Stimulated activated CD4-positive, alpha-beta T cell treated with anti-CD3 and anti-CD28 coated beads, Interleukin-4, amount 100 ng/mL, for 4 hours (primary cell): ENCODE data around the gene H2AZ2.
"Not testable (repeated sequence)": the region's sequence is repeated elsewhere in the genome, so short reads cannot be mapped to it uniquely, and the experiment has no call there.

Experiments used
- DNase-seq, 2 experiments: peaks; one replicate each; pipeline ENCODE4 v3.0.0-alpha.2; 2020

Gene H2AZ2

DNA sequence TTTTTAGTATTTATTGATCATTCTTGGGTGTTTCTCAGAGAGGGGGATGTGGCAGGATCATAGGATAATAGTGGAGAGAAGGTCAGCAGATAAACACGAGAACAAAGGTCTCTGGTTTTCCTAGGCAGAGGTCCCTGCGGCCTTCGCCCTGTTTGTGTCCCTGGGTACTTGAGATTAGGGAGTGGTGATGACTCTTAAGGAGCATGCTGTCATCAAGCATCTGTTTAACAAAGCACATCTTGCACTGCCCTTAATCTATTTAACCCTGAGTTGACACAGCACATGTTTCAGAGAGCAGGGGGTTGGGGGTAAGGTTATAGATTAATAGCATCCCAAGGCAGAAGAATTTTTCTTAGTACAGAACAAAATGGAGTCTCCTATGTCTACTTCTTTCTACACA, 22.4 kb upstream of the H2AZ2 start:
- not testable (repeated sequence) for DNase-seq

DNA sequence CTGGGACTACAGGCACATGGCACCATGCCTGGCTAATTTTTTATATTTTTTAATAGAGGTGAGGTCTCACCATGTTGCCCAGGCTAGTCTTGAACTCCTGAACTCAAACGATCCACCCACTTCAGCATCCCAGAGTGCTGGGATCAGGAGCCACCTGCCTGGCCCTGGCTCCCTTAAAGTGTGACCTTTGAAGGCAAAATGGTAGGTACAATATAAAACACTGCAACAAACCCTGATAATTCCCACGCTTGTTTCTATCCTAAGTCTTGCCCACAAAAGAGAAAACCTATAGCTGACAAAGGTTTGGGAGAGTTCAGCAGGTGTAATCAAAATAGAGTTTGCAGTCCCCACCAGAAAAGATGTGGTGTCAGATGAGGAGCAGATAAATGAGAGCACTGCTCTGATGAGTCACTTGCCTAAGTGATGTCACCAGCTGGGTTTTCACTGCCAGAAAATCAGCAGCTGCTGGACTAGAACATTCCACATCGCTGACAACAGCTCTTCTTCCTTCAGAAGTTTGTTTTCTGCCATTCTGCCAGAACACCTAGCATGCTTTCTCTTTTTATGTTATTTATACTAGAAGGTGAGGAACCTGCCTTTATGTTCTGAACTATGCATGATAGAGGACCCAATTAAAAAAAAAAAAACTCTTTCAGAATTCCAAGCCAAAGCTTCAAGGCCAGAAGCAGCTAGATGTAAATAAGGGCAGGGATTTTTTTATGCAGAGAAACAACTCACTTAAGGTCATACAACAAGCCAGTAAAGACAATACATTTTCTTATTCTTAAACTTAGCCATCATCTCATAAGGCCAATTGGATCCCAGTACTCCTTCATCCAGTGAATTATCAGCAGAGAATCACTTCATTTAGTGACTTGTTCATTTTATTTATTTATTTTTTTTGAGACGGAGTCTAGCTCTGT, 19.4 kb upstream of the H2AZ2 start:
- DNase-seq = peak in 1 of 2 experiments; percentile 44

DNA sequence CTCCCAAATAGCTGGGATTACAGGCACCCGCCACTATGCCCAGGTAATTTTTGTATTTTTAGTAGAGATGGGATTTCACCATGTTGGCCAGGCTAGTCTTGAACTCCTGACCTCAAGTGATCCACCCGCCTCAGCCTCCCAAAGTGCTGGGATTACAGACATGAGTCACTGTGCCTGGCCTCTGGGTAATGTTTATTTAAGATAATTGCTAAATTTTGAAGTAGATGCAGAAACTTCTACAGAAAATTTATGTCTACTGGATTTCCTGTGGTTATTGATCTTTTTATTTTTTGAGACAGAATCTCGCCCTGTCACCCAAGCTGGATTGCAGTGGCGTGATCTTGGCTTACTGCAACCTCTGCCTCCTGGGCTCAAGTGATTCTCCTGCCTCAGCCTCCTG, 14.1 kb upstream of the H2AZ2 start:
- DNase-seq = not testable (repeated sequence)

DNA sequence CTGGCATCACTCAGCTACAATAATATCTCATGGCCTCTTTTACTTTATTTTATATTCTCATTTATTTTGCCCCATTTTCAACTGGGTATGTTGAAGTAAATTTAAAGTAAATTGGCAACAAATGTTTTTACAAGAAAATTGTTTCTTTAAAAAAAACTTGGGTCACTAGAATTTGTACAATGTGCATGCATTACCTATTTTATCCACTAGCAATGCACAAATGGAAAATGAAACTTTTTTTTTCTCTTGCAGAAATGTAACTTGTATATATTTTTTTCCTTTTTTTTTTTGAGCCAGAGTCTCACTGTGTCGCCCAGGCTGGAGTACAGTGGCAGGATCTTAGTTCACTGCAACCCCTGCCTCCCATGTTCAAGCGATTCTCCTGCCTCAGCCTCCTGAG, 10.3 kb upstream of the H2AZ2 start:
- DNase-seq = no peak

DNA sequence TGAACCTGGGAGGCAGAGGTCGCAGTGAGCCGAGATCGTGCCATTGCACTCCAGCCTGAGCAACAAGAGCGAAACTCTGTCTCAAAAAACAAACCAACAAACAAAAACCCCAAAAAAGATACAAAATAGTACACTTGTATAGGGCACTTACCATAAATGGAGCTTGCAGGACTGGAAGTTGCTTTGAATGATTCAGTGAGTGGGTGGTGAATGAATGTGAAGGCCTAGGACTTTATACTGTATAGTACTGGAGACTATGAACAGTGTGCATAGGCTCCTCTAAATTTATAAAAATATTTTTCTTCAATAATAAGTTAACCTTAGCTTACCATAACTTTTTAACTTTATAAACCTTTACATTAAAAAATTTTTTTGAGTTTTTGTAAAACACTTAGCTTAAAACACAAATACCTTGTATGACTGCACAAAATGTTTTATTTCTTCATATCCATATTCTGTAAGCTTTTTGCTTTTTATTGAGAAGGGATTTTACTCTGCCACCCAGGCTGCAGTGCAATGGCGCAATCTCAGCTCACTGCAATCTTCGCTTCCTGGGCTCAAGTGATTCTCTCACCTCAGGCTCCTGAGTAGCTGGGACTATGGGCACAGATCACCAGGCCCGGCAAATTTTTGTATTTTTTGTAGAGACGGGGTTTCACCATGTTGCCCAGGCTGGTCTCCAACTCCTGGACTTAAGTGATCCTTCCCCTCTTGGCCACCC, 6.9 kb upstream of the H2AZ2 start:
- no peak for DNase-seq

DNA sequence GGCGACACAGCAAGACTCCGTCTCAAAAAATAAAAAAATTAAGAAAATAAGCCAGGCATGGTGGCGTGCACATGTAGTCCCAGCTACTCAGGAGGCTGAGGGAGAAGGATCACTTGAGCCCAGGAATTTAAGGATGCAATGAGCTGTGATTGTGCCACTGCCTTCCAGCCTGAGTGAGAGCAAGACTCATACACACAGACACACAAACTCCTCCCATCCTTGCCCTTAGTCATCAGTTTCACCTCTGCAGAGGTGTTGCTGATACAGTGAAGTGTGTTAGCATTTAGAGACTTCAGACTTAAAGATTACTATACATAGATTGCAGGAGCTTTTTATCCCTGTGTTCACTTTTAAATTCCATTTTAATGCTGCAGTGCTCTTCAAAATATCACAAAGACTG, 5.5 kb upstream of the H2AZ2 start:
- no peak for DNase-seq

DNA sequence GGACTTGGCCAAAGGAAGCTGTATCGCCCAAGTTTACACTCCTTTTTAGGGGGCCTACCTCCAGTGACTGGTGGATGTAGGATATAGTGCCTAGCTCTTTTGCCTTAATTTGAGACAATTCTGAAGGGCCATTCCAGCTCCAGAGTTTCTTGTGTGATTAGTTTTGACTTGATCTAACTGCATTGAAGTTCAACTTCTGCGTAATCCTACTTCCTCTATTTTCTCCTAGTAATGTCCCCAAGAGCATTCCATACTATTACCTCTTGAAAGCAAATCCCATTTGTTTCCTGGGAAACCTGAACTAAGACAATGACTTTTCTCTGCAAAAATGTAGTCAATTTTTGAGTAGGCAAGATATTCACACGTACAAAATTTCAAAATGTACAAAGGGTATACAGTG, 4.7 kb upstream of the H2AZ2 start:
- DNase-seq = no peak

DNA sequence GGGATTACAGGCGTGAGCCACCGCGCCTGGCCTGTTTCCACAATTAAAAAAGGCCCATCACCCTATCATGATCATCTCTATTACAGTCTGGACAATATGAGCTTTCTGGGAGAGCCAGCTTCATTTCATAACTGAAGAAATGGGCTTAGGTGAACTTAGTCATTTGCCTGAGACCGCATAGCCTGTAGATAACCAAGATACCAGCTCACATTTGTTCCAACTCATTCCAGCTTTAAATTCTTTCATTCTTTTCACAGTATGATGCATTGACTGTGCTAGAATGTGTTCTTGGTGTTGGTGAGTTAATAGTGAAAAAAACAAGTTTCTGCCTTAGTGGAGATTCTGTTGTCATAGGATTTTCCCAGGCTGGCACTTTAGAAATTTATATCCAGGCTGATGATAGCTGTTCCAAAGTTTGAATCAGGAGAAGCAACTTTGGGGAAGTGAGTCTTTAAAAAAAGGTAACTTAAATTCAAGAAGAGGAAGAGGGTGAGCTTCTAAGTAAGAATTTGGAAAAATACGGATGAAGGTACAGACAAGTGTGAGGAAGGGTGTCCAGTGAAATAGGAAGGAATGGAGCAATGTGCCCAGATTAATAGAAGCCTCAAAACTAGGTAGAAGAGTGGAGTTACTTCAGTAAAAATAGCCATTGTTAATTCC, 2.1 kb upstream of the H2AZ2 start:
- no peak for DNase-seq

DNA sequence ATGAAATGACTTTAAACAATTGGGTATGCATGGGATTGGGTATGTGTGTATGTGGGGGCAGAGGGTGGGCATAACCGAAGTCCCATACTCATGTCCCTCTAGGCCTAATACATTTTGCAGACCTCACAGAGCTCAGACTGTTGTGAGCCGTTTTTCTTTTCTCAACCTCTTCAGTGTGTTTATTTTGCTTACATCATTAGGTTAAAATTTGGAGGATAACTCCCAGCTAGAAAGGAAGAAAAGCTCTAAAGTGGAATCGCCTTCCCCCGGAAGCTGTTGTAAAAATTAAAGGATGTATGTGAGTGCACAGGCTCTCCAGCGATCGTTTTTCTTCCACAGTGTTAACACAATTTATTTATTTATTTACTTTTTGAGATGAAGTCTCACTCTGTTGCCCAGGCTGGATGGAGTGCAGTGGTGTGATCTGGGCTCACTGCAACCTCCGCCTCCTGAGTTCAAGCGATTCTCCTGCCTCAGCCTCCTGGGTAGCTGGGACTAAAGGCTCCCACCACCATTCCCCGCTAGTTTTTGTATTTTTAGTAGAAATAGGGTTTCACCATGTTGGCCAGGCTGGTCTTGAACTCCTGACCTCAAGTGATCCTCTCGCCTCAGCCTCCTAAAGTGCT, 1.5 kb upstream of the H2AZ2 start:
- DNase-seq = no peak

DNA sequence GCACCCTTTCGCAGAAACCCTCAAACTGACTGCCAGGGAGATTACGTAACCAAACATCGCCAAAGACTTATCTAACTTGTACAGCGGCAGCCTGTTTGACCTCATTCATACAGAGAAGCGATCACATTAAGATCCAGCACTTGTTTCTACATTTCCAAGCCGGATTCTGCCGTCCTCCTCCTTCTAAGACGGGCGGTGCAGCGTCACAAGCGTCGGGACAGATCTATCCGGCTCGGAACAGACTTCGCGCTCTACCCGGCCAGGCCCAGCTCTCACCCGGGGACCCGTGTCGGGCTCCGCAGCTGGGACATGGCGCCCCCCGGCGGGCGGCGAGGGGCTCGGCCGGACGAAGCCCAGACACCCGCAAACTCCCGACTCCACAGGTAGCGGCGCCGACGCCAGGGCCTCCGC, 373 bp downstream of the H2AZ2 start:
- peak; percentile 80 to 84 for DNase-seq

DNA sequence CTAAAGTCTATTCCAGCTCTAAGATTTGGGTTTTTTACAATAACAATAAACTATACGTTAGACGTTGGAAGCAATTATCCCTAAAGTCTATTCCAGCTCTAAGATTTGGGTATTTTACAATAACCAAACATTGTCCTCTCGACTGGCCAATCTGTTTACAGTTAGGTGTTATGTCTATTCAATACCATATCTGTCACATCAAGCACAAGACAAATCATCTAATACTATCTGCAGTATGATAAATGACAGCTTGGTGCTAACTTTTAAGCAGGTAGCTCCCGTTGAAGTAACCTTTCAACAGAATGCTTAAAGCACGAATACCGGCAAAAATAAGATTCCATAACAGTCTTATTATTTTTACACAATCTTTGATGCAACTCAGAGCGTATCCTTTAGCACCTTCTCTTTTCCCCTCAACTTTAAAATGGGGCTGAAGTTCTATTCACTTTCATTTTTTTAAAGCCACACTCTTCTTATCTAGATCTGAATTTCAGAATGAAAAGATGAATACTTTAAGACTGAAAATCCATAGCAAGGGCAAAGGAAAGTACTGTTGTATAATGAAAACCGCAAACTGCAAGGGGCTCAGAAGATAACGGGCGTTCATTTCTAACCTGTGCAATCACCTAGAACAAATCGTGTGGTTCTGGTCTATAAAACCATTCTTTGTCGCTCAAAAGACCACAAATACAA, 925 bp downstream of the H2AZ2 start:
- no peak for DNase-seq

DNA sequence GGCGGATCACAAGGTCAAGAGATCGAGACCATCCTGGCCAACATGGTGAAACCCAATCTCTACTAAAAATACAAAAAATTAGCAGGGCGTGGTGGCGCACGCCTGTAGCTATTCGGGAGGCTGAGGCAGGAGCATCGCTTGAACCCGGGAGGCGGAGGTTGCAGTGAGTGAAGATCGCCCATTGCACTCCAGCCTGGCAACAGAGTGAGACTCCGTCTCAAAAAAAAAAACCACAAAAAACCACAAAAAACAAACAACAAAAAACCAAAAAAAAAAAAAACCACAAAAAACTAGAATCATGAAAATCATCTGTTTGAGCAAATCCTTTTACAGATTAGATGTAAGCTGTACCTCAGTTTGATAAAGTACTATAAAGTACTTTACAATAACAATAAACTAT, 1.5 kb downstream of the H2AZ2 start:
- not testable (repeated sequence) for DNase-seq

DNA sequence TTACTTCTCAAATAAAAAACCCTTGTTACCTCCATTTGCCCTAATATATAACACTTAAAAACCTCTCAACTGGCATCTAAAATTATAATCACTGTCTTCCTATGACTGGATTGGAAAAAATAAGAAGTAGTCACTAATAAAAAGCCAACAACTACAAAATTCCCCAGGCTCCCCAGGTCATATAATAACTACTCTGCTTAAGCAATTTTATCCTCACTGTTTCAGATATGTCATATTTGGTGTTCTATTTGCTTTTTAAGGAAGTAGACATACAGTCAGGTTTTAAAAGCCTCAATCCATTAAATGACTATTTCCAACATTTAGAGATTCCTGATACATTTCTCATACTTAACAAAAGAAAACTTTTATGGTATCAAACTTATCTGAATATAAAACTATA, 2.4 kb downstream of the H2AZ2 start:
- no peak for DNase-seq

DNA sequence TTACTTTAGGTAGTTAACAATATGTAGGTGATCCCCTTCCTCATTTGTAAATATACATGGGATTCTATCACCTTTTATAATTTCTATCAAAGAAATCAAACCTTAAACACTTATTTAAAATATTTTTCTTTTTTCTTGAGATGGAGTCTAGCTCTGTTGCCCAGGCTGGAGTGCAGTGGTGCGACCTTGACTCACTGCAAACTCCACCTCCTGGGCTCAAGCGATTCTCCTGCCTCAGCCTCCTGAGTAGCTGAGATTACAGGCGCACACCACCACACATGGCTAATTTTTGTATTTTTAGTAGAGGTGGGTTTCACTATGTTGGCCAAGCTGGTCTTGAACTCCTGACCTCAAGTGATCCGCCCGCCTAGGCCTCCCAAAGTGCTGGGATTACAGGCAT, 4.4 kb downstream of the H2AZ2 start:
- not testable (repeated sequence) for DNase-seq

DNA sequence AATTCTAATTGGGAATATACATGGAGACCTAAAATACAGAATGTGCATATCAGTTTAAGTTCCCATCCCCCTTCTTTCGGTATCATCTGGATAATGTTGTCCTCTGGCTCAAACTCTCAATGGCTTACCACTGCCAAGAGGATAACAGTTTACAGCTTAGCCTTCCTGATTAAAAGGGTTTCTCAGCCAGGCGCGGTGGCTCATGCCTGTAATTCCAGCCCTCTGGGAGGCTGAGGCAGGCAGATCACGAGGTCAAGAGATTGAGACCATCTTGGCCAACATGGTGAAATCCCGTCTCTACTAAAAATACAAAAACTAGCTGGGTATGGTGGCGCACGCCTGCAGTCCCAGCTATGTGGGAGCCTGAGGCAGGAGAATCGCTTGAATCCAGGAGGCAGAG, 5.2 kb downstream of the H2AZ2 start:
- not testable (repeated sequence) for DNase-seq

DNA sequence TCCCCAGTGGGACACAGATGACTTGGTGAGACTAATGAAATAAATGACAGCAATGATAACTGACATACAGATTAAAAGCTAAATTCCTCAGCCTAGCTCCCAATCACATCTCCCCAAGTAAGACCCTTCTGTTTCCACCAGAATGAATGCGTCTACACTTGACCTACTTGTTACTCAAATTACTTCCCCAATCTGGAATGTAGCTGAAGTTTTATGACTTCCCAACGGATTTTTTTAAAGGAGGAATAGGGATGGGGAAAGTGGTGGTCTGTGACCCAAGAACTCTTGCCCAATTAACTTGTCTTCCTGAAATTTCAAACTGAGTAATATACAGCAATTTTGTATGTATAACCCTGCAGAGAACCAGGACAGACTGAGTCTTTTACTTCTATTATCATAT, 9.1 kb downstream of the H2AZ2 start:
- DNase-seq = no peak

DNA sequence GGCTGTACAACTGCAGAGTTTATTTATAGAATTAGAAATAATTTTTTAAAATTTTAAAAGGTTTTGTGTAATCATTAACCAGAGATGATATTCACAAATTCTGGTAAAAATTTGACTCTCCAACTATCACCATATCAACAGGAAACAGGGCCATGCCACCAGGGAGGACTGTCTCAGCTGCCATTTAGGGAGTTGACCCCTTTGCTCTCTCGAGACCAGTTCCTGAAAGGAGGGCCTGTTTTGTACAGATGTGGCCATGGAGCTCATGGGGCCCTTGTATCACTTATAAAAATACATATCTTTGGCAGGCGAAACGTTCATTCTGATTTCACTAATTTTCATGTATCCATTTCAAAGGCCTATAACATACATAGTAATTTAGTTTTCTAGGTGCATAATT, 20.3 kb downstream of the H2AZ2 start:
- DNase-seq = no peak

DNA sequence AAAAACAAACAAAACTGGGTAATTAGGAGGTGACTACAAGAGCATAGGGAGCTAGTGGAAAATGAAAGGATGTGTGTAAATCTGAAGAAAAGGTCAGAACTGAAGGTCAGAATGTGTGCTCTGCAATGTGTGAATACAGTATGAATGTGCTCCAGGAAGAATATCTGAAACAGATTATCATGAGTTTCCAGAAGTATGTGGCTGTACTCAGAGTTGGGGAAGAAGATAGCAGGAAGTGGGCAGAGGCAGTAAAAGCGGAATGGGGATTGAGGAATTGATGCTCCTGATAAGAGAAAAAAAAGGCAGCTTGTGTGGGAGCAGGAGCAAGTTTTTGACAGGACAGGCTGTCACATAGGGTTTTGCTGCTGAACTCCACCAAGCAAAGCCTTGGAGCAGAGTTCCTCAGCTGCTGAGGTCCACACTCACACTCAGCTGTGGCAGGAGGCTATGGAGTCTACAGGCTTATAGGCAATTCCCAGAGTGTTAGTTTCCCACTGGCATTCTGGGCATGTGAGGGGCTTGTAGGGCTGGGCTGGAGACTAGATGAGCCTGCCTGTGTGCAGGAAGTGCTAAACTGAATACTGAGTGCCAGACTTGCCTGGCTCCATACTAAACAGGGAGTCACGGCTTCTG, 22.9 kb downstream of the H2AZ2 start:
- no peak for DNase-seq

DNA sequence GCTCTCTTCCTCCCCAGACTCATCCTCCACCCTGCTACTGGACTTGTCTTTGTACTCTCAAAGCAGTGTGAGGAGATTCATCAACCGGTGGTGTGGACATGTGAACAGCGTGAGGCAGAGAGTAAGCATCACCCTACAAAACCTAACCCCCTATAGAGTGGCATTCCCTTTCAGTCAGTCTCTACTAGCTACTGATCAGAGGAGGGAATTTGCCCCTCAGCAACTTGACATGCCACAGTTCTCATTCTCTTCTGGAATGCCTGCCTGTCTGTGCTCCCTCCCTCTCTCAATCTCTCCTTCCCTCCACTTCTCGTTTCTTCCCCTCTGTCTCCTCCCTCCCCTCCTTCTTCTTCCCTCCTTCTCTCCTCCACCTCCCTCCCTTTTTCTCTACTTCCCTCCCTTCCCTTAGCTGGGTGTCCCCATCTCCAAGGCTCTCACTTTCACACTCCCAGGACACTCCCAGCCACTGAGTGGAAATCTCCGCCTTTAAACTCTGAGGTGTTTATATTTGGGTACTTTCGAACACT, 24.6 kb downstream of the H2AZ2 start:
- DNase-seq = no peak

DNA sequence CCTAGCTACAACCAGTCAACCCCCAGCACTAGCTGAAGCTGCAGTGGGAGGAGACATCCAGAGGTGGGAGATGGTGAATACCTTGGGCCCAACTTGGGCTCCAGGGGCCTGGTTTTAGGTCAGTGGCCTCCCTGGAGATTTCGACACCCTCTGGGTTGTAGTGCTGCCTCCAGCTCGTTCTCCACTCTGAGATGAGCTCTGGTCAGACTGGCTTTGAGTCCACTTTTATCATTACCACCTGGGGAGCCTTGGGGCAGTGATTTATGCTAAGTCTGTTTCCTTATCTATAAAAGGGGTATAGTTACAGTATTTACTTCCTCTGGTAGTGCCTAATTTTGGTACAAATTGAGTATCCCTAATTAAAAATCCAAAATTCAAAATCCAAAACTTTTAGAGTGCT, 28.6 kb downstream of the H2AZ2 start:
- no peak for DNase-seq

DNA sequence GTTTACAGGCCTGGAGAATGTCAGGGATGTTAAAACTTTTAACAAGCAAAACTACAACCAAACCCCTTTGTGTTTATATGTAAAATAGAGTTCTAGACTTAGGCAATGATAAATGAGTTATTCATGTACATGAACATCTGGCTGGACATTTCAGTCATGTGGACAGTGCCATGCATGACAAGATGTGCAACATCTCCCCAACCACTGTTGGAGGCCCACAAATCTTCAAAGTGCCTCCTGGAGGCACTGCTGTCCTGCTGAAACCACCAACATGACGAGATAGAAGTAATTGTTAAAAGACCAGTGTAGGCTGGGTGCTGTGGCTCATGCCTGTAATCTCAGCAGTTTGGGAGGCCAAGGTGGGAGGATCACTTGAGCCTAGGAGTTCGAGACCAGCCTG, 33.0 kb downstream of the H2AZ2 start:
- DNase-seq = no peak

DNA sequence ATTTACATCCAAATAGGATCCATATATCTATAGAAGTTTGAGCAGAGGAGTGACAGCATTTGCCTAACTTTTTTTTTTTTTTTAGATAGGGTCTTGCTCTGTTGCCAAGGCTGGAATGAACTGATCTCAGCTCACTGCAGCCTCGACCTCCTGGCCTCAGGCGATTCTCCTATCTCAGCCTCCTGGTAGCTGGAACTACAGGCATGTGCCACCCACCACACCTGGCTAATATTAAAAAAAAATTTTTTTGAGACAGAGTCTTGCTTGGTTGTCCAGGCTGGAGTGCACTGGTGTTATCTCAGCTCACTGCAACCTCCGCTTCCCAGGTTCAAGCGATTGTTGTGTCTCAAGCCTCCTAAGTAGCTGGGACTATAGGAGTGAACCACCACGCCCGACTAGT, 36.3 kb downstream of the H2AZ2 start:
- DNase-seq = no peak
